GM19452 (cell line): ENCODE results near the gene COL19A1.
"Not testable (repeated sequence)": the region's sequence is repeated elsewhere in the genome, so short reads cannot be mapped to it uniquely, and the experiment has no call there.

ENCODE experiments used
- ATAC-seq: cut with Tn5 transposase; IDR thresholded peaks from one replicate; pipeline ENCODE4 v1.9.1; 2021; ENCODE audit not compliant: unreplicated experiment

The COL19A1 gene

GRCh38 chr6:69865126-69865525 lies 1.2 kb upstream of the COL19A1 start:
- ATAC-seq, result no peak

- ATAC-seq, result peak; percentile 59
Measured at GRCh38 chr6:69866770-69867638, 648 bp downstream of the COL19A1 start.

GRCh38 chr6:69867639-69867976 lies 1.3 kb downstream of the COL19A1 start:
- no peak for ATAC-seq

- no peak for ATAC-seq
Measured at GRCh38 chr6:69868252-69868804, 2.0 kb downstream of the COL19A1 start.

GRCh38 chr6:69868961-69869360 lies 2.6 kb downstream of the COL19A1 start:
- ATAC-seq, result no peak

GRCh38 chr6:69871107-69871506 lies 4.8 kb downstream of the COL19A1 start:
- ATAC-seq, result no peak

- ATAC-seq, result no peak
Measured at GRCh38 chr6:69873291-69873690, 6.9 kb downstream of the COL19A1 start.

- no peak for ATAC-seq
Measured at GRCh38 chr6:69875715-69876114, 9.4 kb downstream of the COL19A1 start.

- no peak for ATAC-seq
Measured at GRCh38 chr6:69878795-69879194, 12.4 kb downstream of the COL19A1 start.

- ATAC-seq, result no peak
Measured at GRCh38 chr6:69880601-69881000, 14.2 kb downstream of the COL19A1 start.

- peak; percentile 90 for ATAC-seq
Measured at GRCh38 chr6:69881322-69882151, 15.2 kb downstream of the COL19A1 start.

GRCh38 chr6:69883551-69883950 lies 17.2 kb downstream of the COL19A1 start:
- no peak for ATAC-seq

- ATAC-seq, result no peak
Measured at GRCh38 chr6:69884231-69884630, 17.9 kb downstream of the COL19A1 start.

- peak; percentile 55 for ATAC-seq
Measured at GRCh38 chr6:69887026-69887425, 20.7 kb downstream of the COL19A1 start.

- no peak for ATAC-seq
Measured at GRCh38 chr6:69887714-69888345, 21.5 kb downstream of the COL19A1 start.

GRCh38 chr6:69888482-69889233 lies 22.3 kb downstream of the COL19A1 start:
- ATAC-seq, result no peak

- ATAC-seq, result not testable (repeated sequence)
Measured at GRCh38 chr6:69889234-69889974, 23.0 kb downstream of the COL19A1 start.

- not testable (repeated sequence) for ATAC-seq
Measured at GRCh38 chr6:69892561-69892960, 26.2 kb downstream of the COL19A1 start.

GRCh38 chr6:69893266-69893665 lies 26.9 kb downstream of the COL19A1 start:
- not testable (repeated sequence) for ATAC-seq
